PC-9 (cell line): ENCODE results near the gene RTP4. TPM values are rescaled to one million over a fixed set of nuclear protein-coding genes. Genes with fewer than 3 reads are reported as not detected.

Experiments
- BruUV-seq: library from RNA; stranded (reverse); fragments of 400-500 nt; replicated peaks from 2 replicates; lab custom pipeline; 2021; lab: Mats Ljungman, UMichigan
- CTCF ChIA-PET: fragments of 300-600 bp; sonication (Branson Sonifier 250); formaldehyde crosslinking; loops from one replicate; lab custom pipeline; 2022; ENCODE audit warnings: antibody characterized with exemption; lab: Charles Lee
- POLR2A ChIA-PET: fragments of 300-600 bp; sonication (Branson Sonifier 250); formaldehyde crosslinking; loops from one replicate; lab custom pipeline; 2022; ENCODE audit warnings: antibody characterized with exemption; ENCODE audit not compliant: unreplicated experiment; lab: Charles Lee
- DNase-seq, 2 experiments: peaks; one replicate each; pipeline versions ENCODE4 v3.0.0 to v3.0.0-alpha.2; 2015 to 2022; ENCODE audit warnings: mixed read lengths in 1 of 2
- H2AFZ ChIP-seq: fragments of 200-600 bp; sonication (generic); 2 replicates; pipeline ENCODE4 v1.8.1; 2017; ENCODE audit warnings: antibody characterized with exemption
- H3F3A ChIP-seq: fragments of 200-600 bp; sonication (generic); 2 replicates; pipeline ENCODE4 v1.8.1; 2017; ENCODE audit warnings: antibody characterized with exemption, mild to moderate bottlenecking, low read depth; ENCODE audit not compliant: insufficient read depth
- H3K27ac ChIP-seq: fragments of 200-600 bp; sonication (generic); 2 replicates; pipeline ENCODE4 v1.6.1; 2016; ENCODE audit warnings: mixed run types
- H3K27me3 ChIP-seq: fragments of 200-600 bp; sonication (generic); 2 replicates; pipeline ENCODE4 v1.6.1; 2016; ENCODE audit warnings: low read depth, mixed run types; ENCODE audit not compliant: insufficient read depth
- H3K36me3 ChIP-seq: fragments of 200-600 bp; sonication (generic); 2 replicates; pipeline ENCODE4 v1.6.1; 2016; ENCODE audit warnings: low read depth, mixed run types
- H3K4me1 ChIP-seq: fragments of 200-600 bp; sonication (generic); replicated peaks from 2 replicates; pipeline ENCODE4 v1.6.1; 2016; ENCODE audit warnings: mixed run types; ENCODE audit not compliant: insufficient read depth
- H3K4me2 ChIP-seq: fragments of 200-600 bp; sonication (generic); 2 replicates; pipeline ENCODE4 v1.6.1; 2017; ENCODE audit warnings: mixed run types
- H3K4me3 ChIP-seq: fragments of 200-600 bp; sonication (generic); 2 replicates; pipeline ENCODE4 v1.6.1; 2016; ENCODE audit warnings: mixed run types
- H3K79me2 ChIP-seq: fragments of 200-600 bp; sonication (generic); 2 replicates; pipeline ENCODE4 v1.6.1; 2017; ENCODE audit warnings: low read depth, mixed run types
- H3K9me2 ChIP-seq: fragments of 200-600 bp; sonication (generic); 2 replicates; pipeline ENCODE4 v1.8.1; 2017; ENCODE audit warnings: mild to moderate bottlenecking; ENCODE audit not compliant: insufficient read depth
- H3K9me3 ChIP-seq: fragments of 200-600 bp; sonication (generic); 2 replicates; pipeline ENCODE4 v1.8.1; 2016; ENCODE audit warnings: low read depth; ENCODE audit not compliant: insufficient read depth
- H4K20me1 ChIP-seq: fragments of 200-600 bp; sonication (generic); 2 replicates; pipeline ENCODE4 v1.8.1; 2017; ENCODE audit not compliant: insufficient read depth
- EZH2 ChIP-seq: fragments of 200-600 bp; sonication (generic); IDR thresholded peaks from 2 replicates; pipeline ENCODE4 v1.8.0; 2017; ENCODE audit warnings: antibody characterized with exemption, low read depth
- intact Hi-C: fragments of 100-400 bp; cut with micrococcal nuclease; formaldehyde crosslinking; loops from one replicate; pipeline ENCODE4 v1.10.0; 2022; ENCODE audit not compliant: unreplicated experiment
- total RNA-seq: library from RNA; stranded (reverse); gene quantifications from 2 replicates; pipeline ENCODE4 v1.2.3, GENCODE V29; 2021
- TF ChIP-seq, protein P1 (sequence below): fragments of 200-600 bp; sonication (generic); conservative IDR thresholded peaks from 2 replicates; pipeline ENCODE4 v1.6.1; 2017; ENCODE audit warnings: mixed run types, antibody characterized with exemption, mild to moderate bottlenecking, moderate library complexity

The RTP4 gene
- total RNA-seq, 1 experiment from 2014 or later: 0.90 TPM

DNA sequence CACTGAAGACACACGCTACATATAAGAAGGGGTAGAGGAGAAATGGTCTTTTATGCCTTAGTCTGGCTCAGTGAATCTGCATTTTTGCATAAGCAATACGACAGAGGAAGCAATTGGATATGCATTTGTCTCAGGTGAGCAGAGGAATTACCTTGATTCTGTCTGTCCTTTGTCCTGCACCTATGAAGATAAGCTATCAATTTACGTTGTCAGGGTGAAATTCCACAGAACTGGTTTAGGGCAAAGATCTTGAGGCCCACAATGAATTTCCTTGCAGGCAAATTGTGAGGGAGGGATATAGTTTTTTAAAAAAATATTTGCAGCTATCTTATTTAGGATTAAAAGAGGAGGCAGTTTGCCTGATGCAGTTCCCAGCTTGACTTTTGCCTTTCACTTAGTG, 45.1 kb upstream of the RTP4 start:
- no peak for TF ChIP-seq EZH2
- TF ChIP-seq, protein P1, sequence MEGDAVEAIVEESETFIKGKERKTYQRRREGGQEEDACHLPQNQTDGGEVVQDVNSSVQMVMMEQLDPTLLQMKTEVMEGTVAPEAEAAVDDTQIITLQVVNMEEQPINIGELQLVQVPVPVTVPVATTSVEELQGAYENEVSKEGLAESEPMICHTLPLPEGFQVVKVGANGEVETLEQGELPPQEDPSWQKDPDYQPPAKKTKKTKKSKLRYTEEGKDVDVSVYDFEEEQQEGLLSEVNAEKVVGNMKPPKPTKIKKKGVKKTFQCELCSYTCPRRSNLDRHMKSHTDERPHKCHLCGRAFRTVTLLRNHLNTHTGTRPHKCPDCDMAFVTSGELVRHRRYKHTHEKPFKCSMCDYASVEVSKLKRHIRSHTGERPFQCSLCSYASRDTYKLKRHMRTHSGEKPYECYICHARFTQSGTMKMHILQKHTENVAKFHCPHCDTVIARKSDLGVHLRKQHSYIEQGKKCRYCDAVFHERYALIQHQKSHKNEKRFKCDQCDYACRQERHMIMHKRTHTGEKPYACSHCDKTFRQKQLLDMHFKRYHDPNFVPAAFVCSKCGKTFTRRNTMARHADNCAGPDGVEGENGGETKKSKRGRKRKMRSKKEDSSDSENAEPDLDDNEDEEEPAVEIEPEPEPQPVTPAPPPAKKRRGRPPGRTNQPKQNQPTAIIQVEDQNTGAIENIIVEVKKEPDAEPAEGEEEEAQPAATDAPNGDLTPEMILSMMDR: no peak
- Histone ChIP-seq H3K9me3 (no peaks in the 10 kb centered on the region), H3K4me3 (no peak overlapping the region), H3K36me3 (no peaks in the 10 kb centered on the region), H3K79me2 (no peaks in the 10 kb centered on the region), H3K27me3 (peaks cover 59% of the 10 kb centered on the region; the same call in 1 of the 2 replicates), H3F3A (no peaks in the 10 kb centered on the region), H3K4me2 (no peak overlapping the region), H4K20me1 (no peaks in the 10 kb centered on the region), H3K27ac (no peak overlapping the region), H3K4me1 (no peaks in the 10 kb centered on the region), H2AFZ (no peak overlapping the region), H3K9me2 (no peaks in the 10 kb centered on the region)
- ChIA-PET CTCF (interaction anchor here (0.6 kb wide), 1 partner anchor 358 kb away, joined by 3 read pairs; no protein-coding TSS in a partner anchor), POLR2A (no interaction called here)
- intact Hi-C loops: no loop called here
- BruUV-seq: no TSS peak
- no peak for DNase-seq

DNA sequence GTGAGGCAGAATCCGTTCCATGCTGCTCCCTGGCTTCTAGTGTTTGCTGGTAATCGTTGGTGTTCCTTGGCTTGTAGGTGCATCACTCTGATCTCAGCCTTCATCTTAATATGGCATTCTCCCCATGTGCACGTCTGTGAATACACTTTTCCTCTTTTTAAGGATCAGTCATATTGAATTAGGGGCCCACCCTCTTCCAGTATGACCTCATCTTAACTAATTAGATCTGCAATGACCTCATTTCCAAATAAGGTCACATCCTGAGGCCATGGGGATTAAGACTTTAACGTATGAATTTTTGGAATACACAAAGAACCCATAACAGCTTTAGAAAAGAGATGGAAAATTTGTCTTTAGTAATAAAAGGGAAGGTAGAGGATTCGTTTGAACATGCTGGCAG, 42.6 kb upstream of the RTP4 start:
- intact Hi-C loops: no loop called here
- no peaks in the 10 kb centered on the region for H3K4me1 ChIP-seq
- ChIA-PET CTCF (no interaction called here), POLR2A (no interaction called here)
- H2AFZ ChIP-seq: no peak overlapping the region
- no peak overlapping the region for H3K4me3 ChIP-seq
- TF ChIP-seq, protein P1: no peak
- TF ChIP-seq EZH2: no peak
- H3K27ac ChIP-seq: no peak overlapping the region
- H3K9me2 ChIP-seq: no peaks in the 10 kb centered on the region
- peaks cover 68% of the 10 kb centered on the region for H3K27me3 ChIP-seq
- no peaks in the 10 kb centered on the region for H3F3A ChIP-seq
- no peaks in the 10 kb centered on the region for H3K9me3 ChIP-seq
- BruUV-seq: no TSS peak
- DNase-seq: no peak
- H3K79me2 ChIP-seq: no peaks in the 10 kb centered on the region
- H4K20me1 ChIP-seq: no peaks in the 10 kb centered on the region
- H3K36me3 ChIP-seq: no peaks in the 10 kb centered on the region
- H3K4me2 ChIP-seq: no peak overlapping the region

DNA sequence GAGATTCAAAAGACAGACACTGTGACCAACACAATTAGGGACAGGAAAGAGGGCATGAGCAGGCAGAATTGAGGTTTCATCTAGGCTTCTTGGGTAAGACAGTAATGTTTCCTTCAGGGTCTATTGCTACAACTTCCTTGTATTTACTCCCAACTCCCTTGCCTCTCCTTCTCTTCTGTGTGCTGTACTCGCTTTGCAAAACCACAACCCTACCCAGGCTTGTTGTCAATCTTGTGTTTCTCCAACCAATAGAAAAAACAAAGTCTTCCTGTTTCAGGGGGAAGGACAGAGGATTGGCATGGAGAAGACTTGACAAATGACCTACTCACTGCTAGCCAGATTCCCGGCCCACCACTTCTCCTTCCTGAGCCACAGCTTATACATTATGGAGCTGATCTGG, 40.3 kb upstream of the RTP4 start:
- H3K27me3 ChIP-seq: peaks cover 79% of the 10 kb centered on the region
- H3K4me1 ChIP-seq: no peaks in the 10 kb centered on the region
- no peak for TF ChIP-seq EZH2
- TF ChIP-seq, protein P1: no peak
- no peaks in the 10 kb centered on the region for H3K9me3 ChIP-seq
- H3K36me3 ChIP-seq: no peaks in the 10 kb centered on the region
- intact Hi-C loops: no loop called here
- H2AFZ ChIP-seq: no peak overlapping the region
- no TSS peak for BruUV-seq
- no peak overlapping the region for H3K27ac ChIP-seq
- no peaks in the 10 kb centered on the region for H3F3A ChIP-seq
- H3K79me2 ChIP-seq: no peaks in the 10 kb centered on the region
- H3K4me3 ChIP-seq: no peak overlapping the region
- no peaks in the 10 kb centered on the region for H3K9me2 ChIP-seq
- ChIA-PET POLR2A (no interaction called here), CTCF (interaction anchor here (0.9 kb wide), 1 partner anchor 352 kb away, joined by 3 read pairs; no protein-coding TSS in a partner anchor)
- H3K4me2 ChIP-seq: no peak overlapping the region
- H4K20me1 ChIP-seq: no peaks in the 10 kb centered on the region
- DNase-seq: no peak
